ENCODE results near the gene KCNT1.

The KCNT1 gene

DNA sequence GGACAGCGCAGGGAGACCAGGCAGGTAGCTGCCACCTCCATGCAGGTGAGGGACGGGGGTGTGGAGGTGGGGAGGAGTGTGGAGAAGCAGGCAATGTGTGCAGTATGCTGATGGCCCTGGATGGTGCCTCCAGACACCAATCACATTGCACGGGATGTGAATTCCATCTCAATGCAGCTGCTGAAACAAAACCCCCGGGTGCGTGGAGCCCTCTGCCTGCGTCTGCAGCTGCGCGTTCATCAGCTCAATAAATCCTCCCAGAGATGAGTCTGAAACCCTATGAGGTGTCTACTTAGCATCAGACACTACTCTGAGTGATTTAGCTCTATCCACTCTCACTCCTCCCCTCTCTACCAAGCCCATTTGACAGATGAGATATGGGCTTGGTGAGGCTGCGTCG lies 13.0 kb upstream of the KCNT1 start:
- H3K36me3 ChIP-seq (ENCODE audit: control insufficient read depth, low read length), result no peaks in the 10 kb centered on the region
- H3K79me2 ChIP-seq (ENCODE audit: control insufficient read depth, low read length), result no peaks in the 10 kb centered on the region
- no peak overlapping the region for H3K4me2 ChIP-seq (ENCODE audit: low read length)
- H3K4me3 ChIP-seq (ENCODE audit: low read length), result no peak overlapping the region
- H3K27ac ChIP-seq (ENCODE audit: low read depth, low read length), result no peak overlapping the region
- TF ChIP-seq, protein P1, sequence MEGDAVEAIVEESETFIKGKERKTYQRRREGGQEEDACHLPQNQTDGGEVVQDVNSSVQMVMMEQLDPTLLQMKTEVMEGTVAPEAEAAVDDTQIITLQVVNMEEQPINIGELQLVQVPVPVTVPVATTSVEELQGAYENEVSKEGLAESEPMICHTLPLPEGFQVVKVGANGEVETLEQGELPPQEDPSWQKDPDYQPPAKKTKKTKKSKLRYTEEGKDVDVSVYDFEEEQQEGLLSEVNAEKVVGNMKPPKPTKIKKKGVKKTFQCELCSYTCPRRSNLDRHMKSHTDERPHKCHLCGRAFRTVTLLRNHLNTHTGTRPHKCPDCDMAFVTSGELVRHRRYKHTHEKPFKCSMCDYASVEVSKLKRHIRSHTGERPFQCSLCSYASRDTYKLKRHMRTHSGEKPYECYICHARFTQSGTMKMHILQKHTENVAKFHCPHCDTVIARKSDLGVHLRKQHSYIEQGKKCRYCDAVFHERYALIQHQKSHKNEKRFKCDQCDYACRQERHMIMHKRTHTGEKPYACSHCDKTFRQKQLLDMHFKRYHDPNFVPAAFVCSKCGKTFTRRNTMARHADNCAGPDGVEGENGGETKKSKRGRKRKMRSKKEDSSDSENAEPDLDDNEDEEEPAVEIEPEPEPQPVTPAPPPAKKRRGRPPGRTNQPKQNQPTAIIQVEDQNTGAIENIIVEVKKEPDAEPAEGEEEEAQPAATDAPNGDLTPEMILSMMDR (IDR thresholded peaks at IDR 0.05; ENCODE audit: low read depth, low read length, poor library complexity, severe bottlenecking), result no peak
- TF ChIP-seq EZH2phosphoT487 (IDR thresholded peaks at IDR 0.05; ENCODE audit: borderline replicate concordance, low read length), result no peak
- H3K4me1 ChIP-seq (ENCODE audit: control insufficient read depth, low read length), result no peaks in the 10 kb centered on the region
- H3F3A ChIP-seq (ENCODE audit: control insufficient read depth, insufficient read depth), result no peaks in the 10 kb centered on the region
- no peaks in the 10 kb centered on the region for H3K9me3 ChIP-seq (ENCODE audit: control insufficient read depth, insufficient read depth, low read length)
- H3K27me3 ChIP-seq (ENCODE audit: control insufficient read depth, low read length), result no peaks in the 10 kb centered on the region
- no peaks in the 10 kb centered on the region for H4K20me1 ChIP-seq (ENCODE audit: control insufficient read depth, insufficient read depth, low read depth, low read length)
- H3K9me2 ChIP-seq (replicated peaks; ENCODE audit: control insufficient read depth, low read length), result no peaks in the 10 kb centered on the region

GRCh38 chr9:135690836-135691570 lies 11.0 kb upstream of the KCNT1 start:
- no peaks in the 10 kb centered on the region for H3K4me1 ChIP-seq (ENCODE audit: control insufficient read depth, low read length)
- H3K36me3 ChIP-seq (ENCODE audit: control insufficient read depth, low read length), result no peaks in the 10 kb centered on the region
- no peaks in the 10 kb centered on the region for H3K27me3 ChIP-seq (ENCODE audit: control insufficient read depth, low read length)
- no peak overlapping the region for H3K4me3 ChIP-seq (ENCODE audit: low read length)
- no peaks in the 10 kb centered on the region for H4K20me1 ChIP-seq (ENCODE audit: control insufficient read depth, insufficient read depth, low read depth, low read length)
- no peaks in the 10 kb centered on the region for H3F3A ChIP-seq (ENCODE audit: control insufficient read depth, insufficient read depth)
- H3K4me2 ChIP-seq (ENCODE audit: low read length), result no peak overlapping the region
- TF ChIP-seq, protein P1 (IDR thresholded peaks at IDR 0.05; ENCODE audit: low read depth, low read length, poor library complexity, severe bottlenecking), result no peak
- no peak for TF ChIP-seq EZH2phosphoT487 (IDR thresholded peaks at IDR 0.05; ENCODE audit: borderline replicate concordance, low read length)
- no peak overlapping the region for H3K27ac ChIP-seq (ENCODE audit: low read depth, low read length)
- no peaks in the 10 kb centered on the region for H3K9me3 ChIP-seq (ENCODE audit: control insufficient read depth, insufficient read depth, low read length)
- no peaks in the 10 kb centered on the region for H3K9me2 ChIP-seq (replicated peaks; ENCODE audit: control insufficient read depth, low read length)
- H3K79me2 ChIP-seq (ENCODE audit: control insufficient read depth, low read length), result no peaks in the 10 kb centered on the region

GRCh38 chr9:135692410-135692809 lies 9.6 kb upstream of the KCNT1 start:
- H3K79me2 ChIP-seq (ENCODE audit: control insufficient read depth, low read length), result no peaks in the 10 kb centered on the region
- no peak overlapping the region for H3K4me2 ChIP-seq (ENCODE audit: low read length)
- H3K9me2 ChIP-seq (replicated peaks; ENCODE audit: control insufficient read depth, low read length), result no peaks in the 10 kb centered on the region
- H3K27ac ChIP-seq (ENCODE audit: low read depth, low read length), result no peak overlapping the region
- no peaks in the 10 kb centered on the region for H3K4me1 ChIP-seq (ENCODE audit: control insufficient read depth, low read length)
- no peak overlapping the region for H3K4me3 ChIP-seq (ENCODE audit: low read length)
- H3F3A ChIP-seq (ENCODE audit: control insufficient read depth, insufficient read depth), result no peaks in the 10 kb centered on the region
- no peaks in the 10 kb centered on the region for H4K20me1 ChIP-seq (ENCODE audit: control insufficient read depth, insufficient read depth, low read depth, low read length)
- TF ChIP-seq, protein P1 (IDR thresholded peaks at IDR 0.05; ENCODE audit: low read depth, low read length, poor library complexity, severe bottlenecking), result no peak
- TF ChIP-seq EZH2phosphoT487 (IDR thresholded peaks at IDR 0.05; ENCODE audit: borderline replicate concordance, low read length), result no peak
- H3K36me3 ChIP-seq (ENCODE audit: control insufficient read depth, low read length), result no peaks in the 10 kb centered on the region
- H3K27me3 ChIP-seq (ENCODE audit: control insufficient read depth, low read length), result no peaks in the 10 kb centered on the region
- no peaks in the 10 kb centered on the region for H3K9me3 ChIP-seq (ENCODE audit: control insufficient read depth, insufficient read depth, low read length)

Measured in DOHH2 (cell line).